DOHH2 (cell line): ENCODE results near the gene STARD9.

Experiments
- H3F3A ChIP-seq: fragments of 200-600 bp; sonication (generic), shearing (Covaris generic); 2 replicates; pipeline ENCODE4 v1.6.0; 2016; ENCODE audit warnings: antibody characterized with exemption, mild to moderate bottlenecking; ENCODE audit not compliant: control insufficient read depth, insufficient read depth
- H3K27ac ChIP-seq: fragments of 200-600 bp; sonication (generic); 2 replicates; pipeline ENCODE4 v1.5.1; 2014; ENCODE audit warnings: low read depth, mild to moderate bottlenecking, low read length, moderate library complexity
- H3K27me3 ChIP-seq: fragments of 200-600 bp; sonication (generic); 2 replicates; pipeline ENCODE4 v1.6.1; 2014; ENCODE audit warnings: mild to moderate bottlenecking, low read length, mixed read lengths; ENCODE audit not compliant: control insufficient read depth
- H3K36me3 ChIP-seq: fragments of 200-600 bp; sonication (generic); 2 replicates; pipeline ENCODE4 v1.6.1; 2014; ENCODE audit warnings: mild to moderate bottlenecking, low read length, moderate library complexity, mixed read lengths; ENCODE audit not compliant: control insufficient read depth
- H3K4me1 ChIP-seq: fragments of 200-600 bp; sonication (generic); 2 replicates; pipeline ENCODE4 v1.6.1; 2014; ENCODE audit warnings: mild to moderate bottlenecking, low read length, mixed read lengths; ENCODE audit not compliant: control insufficient read depth
- H3K4me2 ChIP-seq: fragments of 200-600 bp; sonication (generic); 2 replicates; pipeline ENCODE4 v1.6.0; 2014; ENCODE audit warnings: mild to moderate bottlenecking, low read length, moderate library complexity
- H3K4me3 ChIP-seq: fragments of 200-600 bp; sonication (generic); 2 replicates; pipeline ENCODE4 v1.5.1; 2014; ENCODE audit warnings: mild to moderate bottlenecking, low read length, mixed read lengths
- H3K79me2 ChIP-seq: fragments of 200-600 bp; sonication (generic); 2 replicates; pipeline ENCODE4 v1.6.1; 2014; ENCODE audit warnings: mild to moderate bottlenecking, low read length, mixed read lengths; ENCODE audit not compliant: control insufficient read depth
- H3K9me2 ChIP-seq: fragments of 200-600 bp; sonication (generic); replicated peaks from 2 replicates; pipeline ENCODE4 v1.6.1; 2014; ENCODE audit warnings: mild to moderate bottlenecking, low read length, mixed read lengths; ENCODE audit not compliant: control insufficient read depth
- H3K9me3 ChIP-seq: fragments of 200-600 bp; sonication (generic); 2 replicates; pipeline ENCODE4 v1.6.1; 2014; ENCODE audit warnings: antibody characterized with exemption, low read length, mixed read lengths; ENCODE audit not compliant: control insufficient read depth, insufficient read depth
- H4K20me1 ChIP-seq: fragments of 200-600 bp; sonication (generic); 2 replicates; pipeline ENCODE4 v1.6.0; 2014; ENCODE audit warnings: low read depth, mild to moderate bottlenecking, antibody characterized with exemption, low read length, moderate library complexity; ENCODE audit not compliant: control insufficient read depth, insufficient read depth
- EZH2phosphoT487 ChIP-seq: fragments of 200-600 bp; sonication (generic); IDR thresholded peaks from 2 replicates; pipeline ENCODE4 v1.6.1; 2017; ENCODE audit warnings: borderline replicate concordance, mild to moderate bottlenecking, antibody characterized with exemption, low read length, moderate library complexity, mixed read lengths
- TF ChIP-seq, protein P1 (sequence below): fragments of 200-600 bp; sonication (generic); IDR thresholded peaks from one replicate; pipeline ENCODE4 v1.5.1; 2014; ENCODE audit warnings: antibody characterized with exemption, mild to moderate bottlenecking, low read depth, low read length; ENCODE audit not compliant: poor library complexity, severe bottlenecking

STARD9 gene

DNA sequence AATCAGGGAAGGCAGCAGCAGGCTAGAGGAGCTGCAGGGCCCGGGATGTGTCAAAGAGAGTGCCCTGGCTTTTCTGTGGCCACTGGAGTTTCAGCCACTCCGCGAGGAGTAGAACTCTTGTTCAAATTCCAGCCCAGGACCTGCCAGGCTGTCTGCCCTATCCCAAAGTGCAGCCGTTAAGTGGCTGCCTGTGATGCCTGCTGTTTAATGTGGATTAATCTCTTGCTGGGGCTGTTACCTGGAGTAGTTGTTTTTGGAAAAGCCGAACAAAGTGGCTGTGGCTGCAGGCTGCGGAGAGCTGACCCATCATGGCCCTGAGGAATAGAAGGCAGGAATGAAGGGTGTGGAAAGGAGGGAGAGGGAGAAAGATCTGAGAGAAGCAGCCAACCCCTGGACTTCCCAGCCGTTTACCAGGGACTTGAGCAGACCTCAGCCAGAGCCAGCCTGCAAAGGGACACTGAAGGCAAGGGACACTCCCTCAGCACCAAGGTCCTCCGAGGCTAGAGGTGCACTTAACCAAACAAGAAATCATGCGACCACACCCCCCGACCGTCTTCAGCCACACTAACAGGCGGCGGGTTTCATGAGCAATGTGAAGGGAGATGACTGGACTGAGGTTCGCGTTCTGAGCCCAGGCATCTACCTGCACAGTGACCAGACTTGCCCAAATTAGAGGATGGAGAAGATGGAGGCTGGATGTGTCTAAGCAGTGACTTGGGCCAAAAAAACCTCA lies 156.9 kb downstream of the STARD9 start:
- Histone ChIP-seq H3K27me3 (no peaks in the 10 kb centered on the region), H3K9me2 (no peaks in the 10 kb centered on the region), H4K20me1 (no peaks in the 10 kb centered on the region), H3F3A (no peaks in the 10 kb centered on the region), H3K79me2 (peaks cover 14% of the 10 kb centered on the region), H3K4me3 (no peak overlapping the region), H3K27ac (no peak overlapping the region), H3K4me1 (peaks cover 9% of the 10 kb centered on the region), H3K4me2 (no peak overlapping the region), H3K9me3 (no peaks in the 10 kb centered on the region), H3K36me3 (peaks cover 68% of the 10 kb centered on the region)
- TF ChIP-seq, protein P1, sequence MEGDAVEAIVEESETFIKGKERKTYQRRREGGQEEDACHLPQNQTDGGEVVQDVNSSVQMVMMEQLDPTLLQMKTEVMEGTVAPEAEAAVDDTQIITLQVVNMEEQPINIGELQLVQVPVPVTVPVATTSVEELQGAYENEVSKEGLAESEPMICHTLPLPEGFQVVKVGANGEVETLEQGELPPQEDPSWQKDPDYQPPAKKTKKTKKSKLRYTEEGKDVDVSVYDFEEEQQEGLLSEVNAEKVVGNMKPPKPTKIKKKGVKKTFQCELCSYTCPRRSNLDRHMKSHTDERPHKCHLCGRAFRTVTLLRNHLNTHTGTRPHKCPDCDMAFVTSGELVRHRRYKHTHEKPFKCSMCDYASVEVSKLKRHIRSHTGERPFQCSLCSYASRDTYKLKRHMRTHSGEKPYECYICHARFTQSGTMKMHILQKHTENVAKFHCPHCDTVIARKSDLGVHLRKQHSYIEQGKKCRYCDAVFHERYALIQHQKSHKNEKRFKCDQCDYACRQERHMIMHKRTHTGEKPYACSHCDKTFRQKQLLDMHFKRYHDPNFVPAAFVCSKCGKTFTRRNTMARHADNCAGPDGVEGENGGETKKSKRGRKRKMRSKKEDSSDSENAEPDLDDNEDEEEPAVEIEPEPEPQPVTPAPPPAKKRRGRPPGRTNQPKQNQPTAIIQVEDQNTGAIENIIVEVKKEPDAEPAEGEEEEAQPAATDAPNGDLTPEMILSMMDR, result no peak
- no peak for TF ChIP-seq EZH2phosphoT487

- Histone ChIP-seq H3K9me2 (no peaks in the 10 kb centered on the region), H3K27ac (no peak overlapping the region), H3K4me1 (peaks cover 15% of the 10 kb centered on the region), H3K36me3 (peaks cover 62% of the 10 kb centered on the region), H3K4me2 (no peak overlapping the region), H3F3A (no peaks in the 10 kb centered on the region), H3K9me3 (no peaks in the 10 kb centered on the region), H3K4me3 (no peak overlapping the region), H3K79me2 (peaks cover 14% of the 10 kb centered on the region), H3K27me3 (no peaks in the 10 kb centered on the region), H4K20me1 (no peaks in the 10 kb centered on the region)
- TF ChIP-seq, protein P1, result no peak
- no peak for TF ChIP-seq EZH2phosphoT487
Measured at GRCh38 chr15:42733027-42733426, 157.6 kb downstream of the STARD9 start.

DNA sequence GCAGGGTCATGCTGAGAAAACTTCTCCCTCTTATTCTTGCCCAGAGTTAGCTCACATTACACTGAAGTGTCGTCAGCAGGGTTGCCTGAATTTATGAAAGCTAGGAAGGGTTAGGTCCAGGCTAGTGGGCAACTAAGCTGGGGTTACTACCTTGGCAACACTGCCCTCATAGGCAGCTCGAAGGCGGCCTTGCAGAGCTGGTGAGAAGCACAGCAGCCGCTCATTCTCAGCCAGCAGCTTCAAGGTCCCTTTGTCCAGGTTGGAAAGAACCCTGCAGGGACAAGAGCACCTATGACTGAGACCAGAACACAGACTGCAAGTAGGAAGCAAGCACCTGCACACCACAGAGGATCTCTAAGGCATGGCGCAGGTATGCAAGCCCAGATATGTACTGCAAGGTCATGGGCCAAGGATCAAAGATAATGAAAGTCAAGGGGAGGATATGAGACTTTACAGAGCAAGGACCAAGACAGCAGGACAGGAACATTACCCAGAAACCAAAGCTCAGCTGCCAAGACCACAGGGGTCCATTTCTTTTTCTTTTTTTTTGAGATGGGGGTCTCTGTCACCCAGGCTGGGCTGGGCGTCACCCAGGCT lies 158.8 kb downstream of the STARD9 start:
- Histone ChIP-seq H3F3A (no peaks in the 10 kb centered on the region), H4K20me1 (no peaks in the 10 kb centered on the region), H3K79me2 (peaks cover 14% of the 10 kb centered on the region), H3K27me3 (no peaks in the 10 kb centered on the region), H3K4me3 (no peak overlapping the region), H3K4me1 (peaks cover 15% of the 10 kb centered on the region), H3K27ac (no peak overlapping the region), H3K36me3 (peaks cover 57% of the 10 kb centered on the region), H3K9me2 (no peaks in the 10 kb centered on the region), H3K9me3 (no peaks in the 10 kb centered on the region), H3K4me2 (no peak overlapping the region)
- TF ChIP-seq EZH2phosphoT487, result no peak
- TF ChIP-seq, protein P1, result no peak
